LNCAP (cell line): ENCODE measurements around the gene FAM149B1.

ENCODE experiments used
- CTCF ChIP-seq: fragments of 450-650 bp; IDR thresholded peaks from 2 replicates; pipeline ENCODE4 v1.5.1; 2017; ENCODE audit warnings: mild to moderate bottlenecking

The FAM149B1 gene

DNA sequence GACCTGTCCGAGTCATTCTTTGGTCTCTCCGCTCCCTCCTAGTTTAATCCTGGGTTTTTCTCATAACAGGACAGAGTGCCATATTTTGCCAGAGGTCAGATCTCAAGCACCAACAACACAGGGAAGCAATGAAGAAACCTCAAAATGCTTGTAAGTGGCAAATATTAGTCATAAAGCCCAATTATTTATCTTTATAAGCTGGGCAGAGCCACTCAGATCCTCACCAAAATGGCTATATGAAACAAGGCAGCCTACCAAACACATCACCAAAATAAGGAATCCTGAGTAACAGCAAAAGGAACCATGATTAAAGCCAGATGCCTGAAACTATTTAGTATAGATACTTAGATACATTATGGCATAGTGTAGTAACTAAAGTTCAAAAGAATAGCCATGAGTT, 4.8 kb upstream of the FAM149B1 start:
- no peak for TF ChIP-seq CTCF

GRCh38 chr10:73166972-73167371, 947 bp upstream of the FAM149B1 start:
- TF ChIP-seq CTCF, result no peak

DNA sequence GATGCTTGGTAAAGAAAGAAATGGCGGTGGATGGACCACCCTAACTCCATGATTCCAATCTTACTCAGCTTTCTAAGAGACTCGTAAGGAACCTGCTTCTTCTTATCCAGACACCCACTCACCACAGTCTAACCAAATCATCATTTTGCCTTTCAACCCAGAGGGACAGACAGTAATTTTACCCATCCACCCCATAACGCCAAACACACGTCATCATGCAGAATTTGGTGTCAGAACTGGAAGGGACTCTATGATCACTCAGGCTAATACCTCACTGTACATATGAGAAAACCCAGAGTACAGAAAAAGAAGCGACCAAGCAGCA, 499 bp upstream of the FAM149B1 start:
- TF ChIP-seq CTCF, result no peak

DNA sequence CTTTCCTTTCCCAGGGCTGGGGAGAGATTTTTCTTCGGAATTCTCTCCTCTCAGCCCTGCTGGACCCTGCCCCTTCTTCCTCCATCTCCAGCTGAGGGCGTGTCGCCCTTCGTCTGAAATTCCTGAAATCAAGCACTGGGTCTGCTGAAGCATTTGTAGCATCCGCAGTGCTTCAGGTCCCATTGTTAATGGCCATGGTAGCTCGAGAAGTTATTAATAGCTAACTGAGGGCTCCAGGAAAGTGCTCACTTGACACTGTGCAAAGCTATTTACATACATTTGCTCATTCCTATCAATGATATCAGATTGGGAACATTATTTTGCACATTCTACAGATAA, 515 bp downstream of the FAM149B1 start:
- TF ChIP-seq CTCF, result no peak; the same call in 1 of the 2 replicates

DNA sequence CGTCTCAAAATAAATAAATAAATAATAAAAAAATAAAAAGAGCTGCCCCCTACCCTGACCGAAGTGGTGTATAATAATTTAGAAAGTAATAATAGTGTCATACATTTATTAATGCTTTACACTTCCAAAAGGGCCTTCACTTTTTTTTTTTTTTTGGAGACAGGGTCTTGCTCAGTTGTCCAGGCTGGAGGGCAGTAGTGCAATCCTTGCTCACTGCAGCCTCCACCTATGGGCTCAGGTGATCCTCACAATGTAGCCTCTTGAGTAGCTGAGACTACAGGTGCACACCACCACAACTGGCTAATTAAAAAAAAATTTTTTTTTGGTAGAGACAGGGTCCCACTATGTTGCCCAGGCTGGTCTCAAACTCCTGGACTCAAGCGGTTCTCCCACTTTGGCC, 1.4 kb downstream of the FAM149B1 start:
- no peak for TF ChIP-seq CTCF

DNA sequence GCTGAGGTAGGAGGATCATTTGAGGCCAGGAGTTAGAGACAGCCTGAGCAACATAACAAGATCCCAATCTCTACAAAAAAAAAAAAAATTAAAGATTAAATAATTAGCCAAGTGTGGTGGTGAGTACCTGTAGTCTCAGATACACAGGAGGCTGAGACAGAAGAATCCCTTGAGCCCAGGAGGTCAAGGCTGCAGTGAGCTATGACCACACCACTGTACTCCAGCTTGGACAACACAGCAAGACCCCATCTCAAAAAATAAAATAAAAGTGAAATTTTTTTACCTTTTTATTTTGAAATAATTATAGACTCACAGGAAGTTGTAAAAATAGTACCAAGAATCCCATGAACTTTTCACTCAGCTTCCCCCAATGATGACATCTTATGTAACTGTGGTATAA, 4.9 kb downstream of the FAM149B1 start:
- TF ChIP-seq CTCF, result no peak

GRCh38 chr10:73174148-73174925, 6.4 kb downstream of the FAM149B1 start:
- TF ChIP-seq CTCF, result no peak

GRCh38 chr10:73182568-73182967, 14.6 kb downstream of the FAM149B1 start:
- no peak for TF ChIP-seq CTCF
